ENCODE data around the gene GMCL1. TPM values are rescaled to one million over a fixed set of nuclear protein-coding genes. Genes with fewer than 3 reads are reported as not detected.

The GMCL1 gene
- total RNA-seq, 1 donor from 2014 or later = 12.7 TPM

- Histone ChIP-seq H3K4me2 (ENCODE audit: low read length) (peak overlapping the region; percentile 76), H3K9ac (ENCODE audit: low read length) (peak overlapping the region; percentile 78), H3K4me1 (ENCODE audit: insufficient read depth, low read length) (peaks cover 23% of the 10 kb centered on the region), H3K27ac (ENCODE audit: low read depth, low read length) (peak overlapping the region; percentile 86), H3K79me2 (ENCODE audit: insufficient read depth, low read length) (no peaks in the 10 kb centered on the region), H4K20me1 (ENCODE audit: insufficient read depth, low read length) (no peaks in the 10 kb centered on the region), H3K27me3 (ENCODE audit: insufficient read depth, low read length) (no peaks in the 10 kb centered on the region), H2AFZ (ENCODE audit: low read depth, low read length) (peak overlapping the region; percentile 21), H3K4me3 (ENCODE audit: insufficient read depth, low read depth, low read length) (peak overlapping the region; percentile 20), H3K9me3 (ENCODE audit: insufficient read depth, low read depth, low read length) (no peaks in the 10 kb centered on the region), H3K36me3 (ENCODE audit: insufficient read depth, low read length) (no peaks in the 10 kb centered on the region)
- H3K9me3 Mint-ChIP-seq (ENCODE audit: unreplicated experiment) = no peaks in the 10 kb centered on the region
- H3K27me3 Mint-ChIP-seq (ENCODE audit: low read depth, unreplicated experiment) = no peaks in the 10 kb centered on the region
- H3K4me1 Mint-ChIP-seq (ENCODE audit: low read depth, unreplicated experiment) = peaks cover 36% of the 10 kb centered on the region
- peak; percentile 58 for DNase-seq (ENCODE audit: low read depth)
- H3K27ac Mint-ChIP-seq (ENCODE audit: unreplicated experiment) = peak overlapping the region; percentile 97
- peaks cover 19% of the 10 kb centered on the region for H3K36me3 Mint-ChIP-seq (ENCODE audit: low read depth, unreplicated experiment)
- FAIRE-seq = no peak
- TF ChIP-seq EZH2 (IDR thresholded peaks at IDR 0.05; ENCODE audit: insufficient read depth, low read length) = no peak
- no peak for TF ChIP-seq CTCF (IDR thresholded peaks at IDR 0.05; ENCODE audit: insufficient read depth, low read depth, low read length)
- H3K4me3 Mint-ChIP-seq (ENCODE audit: unreplicated experiment) = peak overlapping the region; percentile 17
These were observed 39.5 kb upstream of the GMCL1 start for GRCh38 chr2:69789772-69790600.

GRCh38 chr2:69790601-69790959, 38.9 kb upstream of the GMCL1 start:
- no peak for FAIRE-seq
- Histone ChIP-seq H3K9me3 (ENCODE audit: insufficient read depth, low read depth, low read length) (no peaks in the 10 kb centered on the region), H3K4me2 (ENCODE audit: low read length) (peak overlapping the region; percentile 76), H3K4me3 (ENCODE audit: insufficient read depth, low read depth, low read length) (no peak overlapping the region), H3K9ac (ENCODE audit: low read length) (peak overlapping the region; percentile 78), H2AFZ (ENCODE audit: low read depth, low read length) (no peak overlapping the region), H4K20me1 (ENCODE audit: insufficient read depth, low read length) (no peaks in the 10 kb centered on the region), H3K27ac (ENCODE audit: low read depth, low read length) (peak overlapping the region; percentile 86), H3K79me2 (ENCODE audit: insufficient read depth, low read length) (no peaks in the 10 kb centered on the region), H3K4me1 (ENCODE audit: insufficient read depth, low read length) (peaks cover 23% of the 10 kb centered on the region), H3K36me3 (ENCODE audit: insufficient read depth, low read length) (no peaks in the 10 kb centered on the region), H3K27me3 (ENCODE audit: insufficient read depth, low read length) (no peaks in the 10 kb centered on the region)
- Mint-ChIP-seq H3K4me1 (ENCODE audit: low read depth, unreplicated experiment) (peaks cover 36% of the 10 kb centered on the region), H3K36me3 (ENCODE audit: low read depth, unreplicated experiment) (peaks cover 17% of the 10 kb centered on the region), H3K9me3 (ENCODE audit: unreplicated experiment) (no peaks in the 10 kb centered on the region), H3K27ac (ENCODE audit: unreplicated experiment) (peak overlapping the region; percentile 97), H3K27me3 (ENCODE audit: low read depth, unreplicated experiment) (no peaks in the 10 kb centered on the region), H3K4me3 (ENCODE audit: unreplicated experiment) (no peak overlapping the region)
- DNase-seq (ENCODE audit: low read depth) = no peak
- TF ChIP-seq CTCF (IDR thresholded peaks at IDR 0.05; ENCODE audit: insufficient read depth, low read depth, low read length) (no peak), EZH2 (IDR thresholded peaks at IDR 0.05; ENCODE audit: insufficient read depth, low read length) (no peak)

- no peak for FAIRE-seq
- H3K27me3 Mint-ChIP-seq (ENCODE audit: low read depth, unreplicated experiment) = no peaks in the 10 kb centered on the region
- no peaks in the 10 kb centered on the region for H3K27me3 ChIP-seq (ENCODE audit: insufficient read depth, low read length)
- no peak overlapping the region for H2AFZ ChIP-seq (ENCODE audit: low read depth, low read length)
- no peaks in the 10 kb centered on the region for H3K79me2 ChIP-seq (ENCODE audit: insufficient read depth, low read length)
- H4K20me1 ChIP-seq (ENCODE audit: insufficient read depth, low read length) = no peaks in the 10 kb centered on the region
- DNase-seq (ENCODE audit: low read depth) = no peak
- H3K36me3 Mint-ChIP-seq (ENCODE audit: low read depth, unreplicated experiment) = peaks cover 14% of the 10 kb centered on the region
- H3K4me1 Mint-ChIP-seq (ENCODE audit: low read depth, unreplicated experiment) = peaks cover 36% of the 10 kb centered on the region
- no peak overlapping the region for H3K4me3 ChIP-seq (ENCODE audit: insufficient read depth, low read depth, low read length)
- H3K4me2 ChIP-seq (ENCODE audit: low read length) = peak overlapping the region; percentile 76
- H3K4me3 Mint-ChIP-seq (ENCODE audit: unreplicated experiment) = peak overlapping the region; percentile 55
- H3K4me1 ChIP-seq (ENCODE audit: insufficient read depth, low read length) = peaks cover 23% of the 10 kb centered on the region
- no peaks in the 10 kb centered on the region for H3K9me3 Mint-ChIP-seq (ENCODE audit: unreplicated experiment)
- H3K9ac ChIP-seq (ENCODE audit: low read length) = no peak overlapping the region
- H3K27ac Mint-ChIP-seq (ENCODE audit: unreplicated experiment) = peak overlapping the region; percentile 97
- H3K36me3 ChIP-seq (ENCODE audit: insufficient read depth, low read length) = no peaks in the 10 kb centered on the region
- TF ChIP-seq EZH2 (IDR thresholded peaks at IDR 0.05; ENCODE audit: insufficient read depth, low read length) = no peak
- TF ChIP-seq CTCF (IDR thresholded peaks at IDR 0.05; ENCODE audit: insufficient read depth, low read depth, low read length) = no peak
- no peaks in the 10 kb centered on the region for H3K9me3 ChIP-seq (ENCODE audit: insufficient read depth, low read depth, low read length)
- no peak overlapping the region for H3K27ac ChIP-seq (ENCODE audit: low read depth, low read length)
These were observed 38.4 kb upstream of the GMCL1 start for GRCh38 chr2:69791045-69791444.

All from astrocyte (in vitro differentiated cells and primary cell).